OCI-LY3 (cell line): ENCODE data around the gene CNOT10.

Source experiments
- H2AFZ ChIP-seq: fragments of 200-600, 300-600 bp; shearing (Covaris generic); 2 replicates; pipeline ENCODE4 v1.6.0; 2014; ENCODE audit warnings: antibody characterized with exemption, low read depth, low read length
- H3K27ac ChIP-seq: fragments of 200-600, 300-600 bp; sonication (generic); 2 replicates; pipeline ENCODE4 v1.5.1; 2014; ENCODE audit warnings: mild to moderate bottlenecking, low read length, moderate library complexity, mixed read lengths
- H3K27me3 ChIP-seq: fragments of 200-600, 300-600 bp; sonication (generic); 2 replicates; pipeline ENCODE4 v1.6.1; 2014; ENCODE audit warnings: low read depth, low read length, mixed read lengths
- H3K36me3 ChIP-seq: fragments of 200-600, 300-600 bp; sonication (generic); replicated peaks from 2 replicates; pipeline ENCODE3; 2014; ENCODE audit warnings: low read depth, low read length, mixed read lengths
- H3K4me1 ChIP-seq: fragments of 300-600, 200-600 bp; sonication (generic); 2 replicates; pipeline ENCODE4 v1.6.1; 2014; ENCODE audit warnings: low read length, mixed read lengths
- H3K4me2 ChIP-seq: fragments of 200-600, 300-600 bp; sonication (generic); 2 replicates; pipeline ENCODE4 v1.6.1; 2014; ENCODE audit warnings: low read length, mixed read lengths
- H3K4me3 ChIP-seq: fragments of 300-600, 200-600 bp; sonication (generic); 2 replicates; pipeline ENCODE4 v1.5.1; 2014; ENCODE audit warnings: antibody characterized with exemption, mild to moderate bottlenecking, low read length, moderate library complexity
- H3K79me2 ChIP-seq: fragments of 300-600, 200-600 bp; shearing (Covaris generic); 2 replicates; pipeline ENCODE4 v1.6.1; 2014; ENCODE audit warnings: mild to moderate bottlenecking, low read length, mixed read lengths
- H3K9ac ChIP-seq: fragments of 300-600, 200-600 bp; shearing (Covaris generic); 2 replicates; pipeline ENCODE4 v1.6.0; 2014; ENCODE audit warnings: mild to moderate bottlenecking, low read length, moderate library complexity
- H3K9me3 ChIP-seq: fragments of 200-600, 300-600 bp; shearing (Covaris generic); 2 replicates; pipeline ENCODE4 v1.6.1; 2014; ENCODE audit warnings: low read length, mixed read lengths; ENCODE audit not compliant: insufficient read depth
- H4K20me1 ChIP-seq: fragments of 200-600, 300-600 bp; sonication (generic); 2 replicates; pipeline ENCODE4 v1.6.1; 2016; ENCODE audit warnings: low read length, mixed read lengths; ENCODE audit not compliant: insufficient read depth
- CTCF ChIP-seq: fragments of 200-600, 300-600 bp; sonication (generic); IDR thresholded peaks from 2 replicates; pipeline ENCODE4 v1.5.1; 2014; ENCODE audit warnings: antibody characterized with exemption, low read length, low read depth
- EZH2phosphoT487 ChIP-seq: fragments of 200-600 bp; shearing (Covaris generic); IDR thresholded peaks from 2 replicates; pipeline ENCODE4 v1.6.1; 2018; ENCODE audit warnings: antibody characterized with exemption, mixed run types, low read depth

Gene CNOT10

DNA sequence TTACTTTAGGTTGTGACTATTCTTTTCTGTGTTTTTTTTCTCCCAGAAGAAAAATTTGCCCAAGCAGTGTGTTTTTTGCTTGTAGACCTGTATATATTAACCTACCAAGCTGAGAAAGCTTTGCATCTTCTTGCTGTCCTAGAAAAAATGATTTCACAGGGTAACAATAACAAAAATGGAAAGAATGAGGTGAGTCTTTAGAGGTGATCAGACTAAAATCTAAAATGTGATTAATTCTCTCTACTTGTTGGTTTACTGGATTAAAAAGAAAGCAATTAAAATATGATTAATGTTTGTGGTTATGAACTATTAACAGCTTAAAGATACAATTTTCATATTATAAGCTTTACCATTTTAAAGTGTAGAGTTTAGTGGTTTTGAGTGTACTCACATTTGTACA lies 28.2 kb downstream of the CNOT10 start:
- H2AFZ ChIP-seq: no peak overlapping the region
- H3K9ac ChIP-seq: no peak overlapping the region
- H3K4me2 ChIP-seq: no peak overlapping the region
- no peak overlapping the region for H3K27ac ChIP-seq
- no peaks in the 10 kb centered on the region for H4K20me1 ChIP-seq
- no peaks in the 10 kb centered on the region for H3K27me3 ChIP-seq
- H3K36me3 ChIP-seq: peaks cover 36% of the 10 kb centered on the region
- TF ChIP-seq CTCF (no peak), EZH2phosphoT487 (no peak)
- H3K4me3 ChIP-seq: no peak overlapping the region
- H3K79me2 ChIP-seq: no peaks in the 10 kb centered on the region
- peaks cover 5% of the 10 kb centered on the region; the same call in 1 of the 2 replicates for H3K4me1 ChIP-seq
- H3K9me3 ChIP-seq: no peaks in the 10 kb centered on the region

- Histone ChIP-seq H3K4me3 (no peak overlapping the region), H2AFZ (no peak overlapping the region), H3K4me2 (no peak overlapping the region), H3K27ac (no peak overlapping the region), H3K27me3 (no peaks in the 10 kb centered on the region), H4K20me1 (no peaks in the 10 kb centered on the region), H3K9me3 (no peaks in the 10 kb centered on the region), H3K79me2 (no peaks in the 10 kb centered on the region), H3K36me3 (peaks cover 15% of the 10 kb centered on the region), H3K9ac (no peak overlapping the region), H3K4me1 (no peaks in the 10 kb centered on the region)
- TF ChIP-seq CTCF: no peak
- no peak for TF ChIP-seq EZH2phosphoT487
Observed at GRCh38 chr3:32719335-32719734, 34.3 kb downstream of the CNOT10 start.

- no peak overlapping the region for H3K27ac ChIP-seq
- TF ChIP-seq EZH2phosphoT487: no peak
- no peak for TF ChIP-seq CTCF
- no peaks in the 10 kb centered on the region for H3K4me1 ChIP-seq
Observed at GRCh38 chr3:32719931-32720330, 34.9 kb downstream of the CNOT10 start.

DNA sequence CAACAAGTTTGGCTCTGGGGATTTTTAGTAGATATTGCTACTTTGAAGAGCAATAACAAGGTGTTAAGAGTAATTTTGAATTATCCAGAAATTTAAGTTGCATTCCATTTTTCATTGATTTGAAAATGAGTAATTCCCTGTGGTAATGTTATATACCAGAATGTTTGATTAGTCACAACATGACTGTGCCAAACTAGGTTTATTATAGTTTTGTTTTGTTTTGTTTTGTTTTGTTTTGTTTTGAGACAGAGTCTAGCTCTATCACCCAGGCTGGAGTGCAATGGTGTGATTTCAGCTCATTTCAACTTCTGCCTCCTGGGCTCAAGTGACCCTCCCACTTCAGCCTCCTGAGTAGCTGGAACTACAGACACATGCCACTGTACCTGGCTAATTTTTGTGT lies 40.7 kb downstream of the CNOT10 start:
- TF ChIP-seq EZH2phosphoT487 (no peak), CTCF (no peak)

More at GRCh38 chr3:32719931-32720330, 34.9 kb downstream of the CNOT10 start:
- Histone ChIP-seq H3K4me2 (no peak overlapping the region), H3K4me3 (no peak overlapping the region), H3K27me3 (no peaks in the 10 kb centered on the region), H3K9ac (no peak overlapping the region), H3K36me3 (peaks cover 15% of the 10 kb centered on the region), H2AFZ (no peak overlapping the region), H3K79me2 (no peaks in the 10 kb centered on the region), H4K20me1 (no peaks in the 10 kb centered on the region), H3K9me3 (no peaks in the 10 kb centered on the region)

More for the DNA sequence above, 40.7 kb downstream of the CNOT10 start:
- no peak overlapping the region for H3K4me3 ChIP-seq
- no peaks in the 10 kb centered on the region for H4K20me1 ChIP-seq
- H3K4me1 ChIP-seq: no peaks in the 10 kb centered on the region
- H2AFZ ChIP-seq: no peak overlapping the region
- H3K9me3 ChIP-seq: no peaks in the 10 kb centered on the region
- no peak overlapping the region for H3K27ac ChIP-seq
- no peaks in the 10 kb centered on the region for H3K27me3 ChIP-seq
- no peaks in the 10 kb centered on the region for H3K79me2 ChIP-seq
- H3K9ac ChIP-seq: no peak overlapping the region
- no peak overlapping the region for H3K4me2 ChIP-seq
- H3K36me3 ChIP-seq: peaks cover 19% of the 10 kb centered on the region
